ENCODE data around the gene DLGAP4.
"Not testable (repeated sequence)": the region's sequence is repeated elsewhere in the genome, so short reads cannot be mapped to it uniquely, and the experiment has no call there.

The DLGAP4 gene

DNA sequence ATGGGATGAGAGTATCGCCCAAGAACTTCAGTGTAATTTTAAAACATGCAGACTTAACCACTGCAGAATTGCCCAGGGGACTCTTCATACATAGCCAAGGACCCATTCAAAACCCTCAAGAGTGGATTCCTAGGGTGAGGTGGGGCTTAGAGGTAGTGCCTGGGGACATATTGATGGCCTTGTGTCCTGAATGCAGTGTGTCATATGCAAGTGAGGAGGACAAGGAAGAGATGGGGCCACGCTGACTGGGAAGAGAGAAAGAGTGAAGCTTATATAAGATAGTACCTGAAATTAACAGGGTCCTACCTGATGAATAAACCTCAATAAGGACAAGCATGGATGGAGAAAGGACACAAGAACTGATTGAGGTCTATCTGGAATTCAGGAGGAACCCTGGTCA is 249.1 kb downstream of the DLGAP4 start:
- H3K36me3 ChIP-seq (ENCODE audit: control insufficient read depth in 1 of 2, insufficient read depth in 2 of 2, low read depth in 1 of 2, low read length in 2 of 2) = peaks cover 0 to 2% of the 10 kb centered on the region in 2 experiments
- H2BK15ac ChIP-seq (ENCODE audit: low read depth, poor library complexity, severe bottlenecking) = no peak overlapping the region
- no peak overlapping the region for H2BK5ac ChIP-seq (ENCODE audit: low read depth, low read length, poor library complexity, severe bottlenecking)
- no peak overlapping the region for H3K14ac ChIP-seq (ENCODE audit: low read length in 2 of 2)
- peaks cover 1% of the 10 kb centered on the region for H3K79me1 ChIP-seq (replicated peaks; ENCODE audit: low read length, poor library complexity, severe bottlenecking)
- H3K18ac ChIP-seq (ENCODE audit: low read depth in 1 of 2, low read length in 2 of 2) = no peak overlapping the region
- H3K9ac ChIP-seq (ENCODE audit: low read length) = no peak overlapping the region
- no peak overlapping the region for H3K4me2 ChIP-seq (ENCODE audit: low read length, poor library complexity, severe bottlenecking)
- H2AK5ac ChIP-seq (ENCODE audit: low read length, severe bottlenecking) = no peak overlapping the region
- no peak for DNase-seq
- H3K23ac ChIP-seq (ENCODE audit: low read length in 2 of 2) = no peak overlapping the region
- H3K9me3 ChIP-seq (ENCODE audit: control insufficient read depth, low read length) = no peaks in the 10 kb centered on the region
- H4K8ac ChIP-seq (ENCODE audit: low read length) = no peak overlapping the region
- H2AFZ ChIP-seq (ENCODE audit: low read depth, low read length) = no peak overlapping the region
- WGBS = 78% methylated on average over 1 of the region's 2 CpGs
- H2BK12ac ChIP-seq (ENCODE audit: low read length in 2 of 2) = no peak overlapping the region
- H3K4ac ChIP-seq (ENCODE audit: low read depth in 1 of 2, low read length in 2 of 2) = no peak overlapping the region
- no peak overlapping the region for H3K27ac ChIP-seq (ENCODE audit: low read length, poor library complexity, severe bottlenecking)
- H3K27me3 ChIP-seq (ENCODE audit: control insufficient read depth in 1 of 2, insufficient read depth in 1 of 2, low read length in 2 of 2) = no peaks in the 10 kb centered on the region
- H2BK120ac ChIP-seq (ENCODE audit: low read depth, low read length) = no peak overlapping the region
- H4K91ac ChIP-seq (ENCODE audit: low read length) = no peak overlapping the region
- peaks cover 6% of the 10 kb centered on the region for H3K4me1 ChIP-seq (ENCODE audit: control insufficient read depth, insufficient read depth, low read depth, low read length)
- H3K4me3 ChIP-seq (ENCODE audit: insufficient read depth in 1 of 2, low read depth in 1 of 2, low read length in 2 of 2) = no peak overlapping the region

DNA sequence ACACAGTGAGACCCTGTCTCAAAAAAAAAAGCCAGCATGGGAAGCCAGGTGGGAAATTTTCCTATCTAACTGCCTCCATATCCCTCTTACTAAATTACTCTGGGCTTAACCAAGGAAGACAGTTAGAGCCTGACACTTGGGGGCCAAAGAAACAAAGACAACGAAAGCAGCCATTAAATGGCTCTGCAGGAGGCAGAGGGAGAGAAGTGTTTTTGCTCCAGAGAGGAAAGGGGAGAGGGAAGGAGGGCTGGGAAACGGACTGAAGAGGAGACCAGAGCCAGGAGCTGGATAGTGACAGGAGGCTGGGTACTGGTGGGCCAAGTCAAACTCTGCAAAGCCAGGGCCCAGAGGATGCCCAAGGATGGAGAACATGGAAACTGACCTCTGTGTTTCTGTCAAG is 256.6 kb downstream of the DLGAP4 start:
- no peak overlapping the region for H4K8ac ChIP-seq (ENCODE audit: low read length)
- H3K79me1 ChIP-seq (replicated peaks; ENCODE audit: low read length, poor library complexity, severe bottlenecking) = peaks cover 4% of the 10 kb centered on the region
- H3K14ac ChIP-seq (ENCODE audit: low read length in 2 of 2) = no peak overlapping the region
- H3K4ac ChIP-seq (ENCODE audit: low read depth in 1 of 2, low read length in 2 of 2) = no peak overlapping the region
- H4K91ac ChIP-seq (ENCODE audit: low read length) = no peak overlapping the region
- no peak overlapping the region for H2BK5ac ChIP-seq (ENCODE audit: low read depth, low read length, poor library complexity, severe bottlenecking)
- no peak overlapping the region for H3K27ac ChIP-seq (ENCODE audit: low read length, poor library complexity, severe bottlenecking)
- no peak overlapping the region for H2BK12ac ChIP-seq (ENCODE audit: low read length in 2 of 2)
- peaks cover 0 to 9% of the 10 kb centered on the region in 2 experiments for H3K27me3 ChIP-seq (ENCODE audit: control insufficient read depth in 1 of 2, insufficient read depth in 1 of 2, low read length in 2 of 2)
- no peak overlapping the region for H3K4me2 ChIP-seq (ENCODE audit: low read length, poor library complexity, severe bottlenecking)
- H3K18ac ChIP-seq (ENCODE audit: low read depth in 1 of 2, low read length in 2 of 2) = no peak overlapping the region
- H2AFZ ChIP-seq (ENCODE audit: low read depth, low read length) = no peak overlapping the region
- H3K4me3 ChIP-seq (ENCODE audit: insufficient read depth in 1 of 2, low read depth in 1 of 2, low read length in 2 of 2) = no peak overlapping the region
- DNase-seq = no peak
- WGBS = 48% methylated on average over 2 of the region's 2 CpGs
- no peak overlapping the region for H2BK15ac ChIP-seq (ENCODE audit: low read depth, poor library complexity, severe bottlenecking)
- H3K9ac ChIP-seq (ENCODE audit: low read length) = no peak overlapping the region
- H3K36me3 ChIP-seq (ENCODE audit: control insufficient read depth in 1 of 2, insufficient read depth in 2 of 2, low read depth in 1 of 2, low read length in 2 of 2) = no peaks in the 10 kb centered on the region
- H3K4me1 ChIP-seq (ENCODE audit: control insufficient read depth, insufficient read depth, low read depth, low read length) = no peaks in the 10 kb centered on the region
- no peak overlapping the region for H2AK5ac ChIP-seq (ENCODE audit: low read length, severe bottlenecking)
- no peak overlapping the region for H3K23ac ChIP-seq (ENCODE audit: low read length in 2 of 2)
- peaks cover 21% of the 10 kb centered on the region for H3K9me3 ChIP-seq (ENCODE audit: control insufficient read depth, low read length)
- H2BK120ac ChIP-seq (ENCODE audit: low read depth, low read length) = no peak overlapping the region

- Histone ChIP-seq H3K4me2 (ENCODE audit: low read length, poor library complexity, severe bottlenecking) (no peak overlapping the region), H3K4ac (ENCODE audit: low read depth in 1 of 2, low read length in 2 of 2) (no peak overlapping the region), H2AK5ac (ENCODE audit: low read length, severe bottlenecking) (no peak overlapping the region), H3K27ac (ENCODE audit: low read length, poor library complexity, severe bottlenecking) (no peak overlapping the region), H3K79me1 (replicated peaks; ENCODE audit: low read length, poor library complexity, severe bottlenecking) (peaks cover 4% of the 10 kb centered on the region), H3K14ac (ENCODE audit: low read length in 2 of 2) (no peak overlapping the region), H3K9me3 (ENCODE audit: control insufficient read depth, low read length) (peaks cover 21% of the 10 kb centered on the region), H3K4me1 (ENCODE audit: control insufficient read depth, insufficient read depth, low read depth, low read length) (no peaks in the 10 kb centered on the region), H3K27me3 (ENCODE audit: control insufficient read depth in 1 of 2, insufficient read depth in 1 of 2, low read length in 2 of 2) (peaks cover 0 to 9% of the 10 kb centered on the region in 2 experiments), H4K91ac (ENCODE audit: low read length) (no peak overlapping the region), H2BK5ac (ENCODE audit: low read depth, low read length, poor library complexity, severe bottlenecking) (no peak overlapping the region), H3K18ac (ENCODE audit: low read depth in 1 of 2, low read length in 2 of 2) (no peak overlapping the region), H2BK15ac (ENCODE audit: low read depth, poor library complexity, severe bottlenecking) (no peak overlapping the region), H3K36me3 (ENCODE audit: control insufficient read depth in 1 of 2, insufficient read depth in 2 of 2, low read depth in 1 of 2, low read length in 2 of 2) (no peaks in the 10 kb centered on the region), H3K9ac (ENCODE audit: low read length) (no peak overlapping the region), H4K8ac (ENCODE audit: low read length) (no peak overlapping the region), H2BK120ac (ENCODE audit: low read depth, low read length) (no peak overlapping the region), H3K4me3 (ENCODE audit: insufficient read depth in 1 of 2, low read depth in 1 of 2, low read length in 2 of 2) (no peak overlapping the region), H2BK12ac (ENCODE audit: low read length in 2 of 2) (no peak overlapping the region), H2AFZ (ENCODE audit: low read depth, low read length) (no peak overlapping the region), H3K23ac (ENCODE audit: low read length in 2 of 2) (no peak overlapping the region)
- no peak for DNase-seq
- WGBS = 100% methylated on average over 1 of the region's 1 CpG
Observed at GRCh38 chr20:36563374-36563773, 257.2 kb downstream of the DLGAP4 start.

DNA sequence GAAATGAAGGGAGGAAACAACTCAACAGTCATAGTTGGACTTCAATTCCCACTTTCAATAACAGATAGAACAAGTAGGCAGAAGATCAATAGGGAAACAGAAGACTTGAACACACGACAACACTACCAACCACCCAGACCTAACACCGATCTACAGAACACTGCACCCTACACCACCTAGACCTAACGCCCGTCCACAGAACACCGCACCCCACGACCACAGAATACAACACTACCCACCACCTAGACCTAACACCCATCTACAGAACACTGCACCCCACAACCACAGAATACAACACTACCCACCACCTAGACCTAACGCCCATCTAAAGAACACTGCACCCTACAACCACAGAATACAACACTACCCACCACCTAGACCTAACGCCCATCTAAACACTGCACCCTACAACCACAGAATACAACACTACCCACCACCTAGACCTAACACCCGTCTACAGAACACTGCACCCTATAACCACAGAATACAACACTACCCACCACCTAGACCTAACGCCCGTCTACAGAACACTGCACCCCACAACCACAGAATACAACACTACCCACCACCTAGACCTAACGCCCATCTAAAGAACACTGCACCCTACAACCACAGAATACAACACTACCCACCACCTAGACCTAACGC is 258.1 kb downstream of the DLGAP4 start:
- WGBS = 91% methylated on average over 13 of the region's 13 CpGs
- H3K9me3 ChIP-seq (ENCODE audit: control insufficient read depth, low read length) = peaks cover 21% of the 10 kb centered on the region
- DNase-seq; H3K27me3 ChIP-seq (ENCODE audit: control insufficient read depth in 1 of 2, insufficient read depth in 1 of 2, low read length in 2 of 2); H2BK12ac ChIP-seq (ENCODE audit: low read length in 2 of 2); H3K4me1 ChIP-seq (ENCODE audit: control insufficient read depth, insufficient read depth, low read depth, low read length); H3K9ac ChIP-seq (ENCODE audit: low read length); H3K36me3 ChIP-seq (ENCODE audit: control insufficient read depth in 1 of 2, insufficient read depth in 2 of 2, low read depth in 1 of 2, low read length in 2 of 2); H3K27ac ChIP-seq (ENCODE audit: low read length, poor library complexity, severe bottlenecking); H2AFZ ChIP-seq (ENCODE audit: low read depth, low read length); H3K23ac ChIP-seq (ENCODE audit: low read length in 2 of 2); H3K4me3 ChIP-seq (ENCODE audit: insufficient read depth in 1 of 2, low read depth in 1 of 2, low read length in 2 of 2); H4K8ac ChIP-seq (ENCODE audit: low read length); H2BK120ac ChIP-seq (ENCODE audit: low read depth, low read length); H3K4me2 ChIP-seq (ENCODE audit: low read length, poor library complexity, severe bottlenecking); H3K18ac ChIP-seq (ENCODE audit: low read depth in 1 of 2, low read length in 2 of 2); H2BK5ac ChIP-seq (ENCODE audit: low read depth, low read length, poor library complexity, severe bottlenecking); H3K79me1 ChIP-seq (replicated peaks; ENCODE audit: low read length, poor library complexity, severe bottlenecking); H3K4ac ChIP-seq (ENCODE audit: low read depth in 1 of 2, low read length in 2 of 2); H2BK15ac ChIP-seq (ENCODE audit: low read depth, poor library complexity, severe bottlenecking); H2AK5ac ChIP-seq (ENCODE audit: low read length, severe bottlenecking); H3K14ac ChIP-seq (ENCODE audit: low read length in 2 of 2); H4K91ac ChIP-seq (ENCODE audit: low read length): not testable (repeated sequence)
